Large intestine (tissue), 3 donors: Measurements from ENCODE around the gene IQSEC1. TPM values are rescaled to one million over a fixed set of nuclear protein-coding genes. Genes with fewer than 3 reads are reported as not detected.

Source experiments
- DNase-seq, 2 donors: peaks; one replicate each; pipeline versions ENCODE4 v3.0.0 to v3.0.0-alpha.2; 2013
- H3K27ac ChIP-seq: one replicate; pipeline ENCODE4 v1.5.1; 2013; ENCODE audit warnings: low read length
- H3K27me3 ChIP-seq: 2 replicates; pipeline ENCODE4 v1.6.1; 2013; ENCODE audit warnings: low read length; ENCODE audit not compliant: control insufficient read depth, insufficient read depth
- H3K36me3 ChIP-seq: 2 replicates; pipeline ENCODE4 v1.6.1; 2013; ENCODE audit warnings: low read length; ENCODE audit not compliant: control insufficient read depth, insufficient read depth
- H3K4me1 ChIP-seq: one replicate; pipeline ENCODE4 v1.6.1; 2013; ENCODE audit warnings: low read length; ENCODE audit not compliant: control insufficient read depth, insufficient read depth
- H3K4me3 ChIP-seq: one replicate; pipeline ENCODE4 v1.5.1; 2013; ENCODE audit warnings: low read length
- H3K9me3 ChIP-seq: one replicate; pipeline ENCODE4 v1.6.1; 2013; ENCODE audit warnings: mild to moderate bottlenecking, low read depth, low read length, moderate library complexity; ENCODE audit not compliant: control insufficient read depth
- WGBS: methylation state at CpG from one replicate; pipeline ENCODE4 v1.1.5; 2013; ENCODE audit warnings: low lambda C conversion rate; ENCODE audit not compliant: insufficient coverage; 5-methylcytosine and 5-hydroxymethylcytosine counted together
- polyA plus RNA-seq: library from polyadenylated mRNA; unstranded; fragments of 120-200 nt; gene quantifications from one replicate; pipeline ENCODE4 v1.2.1, GENCODE V29; 2013

IQSEC1 gene
- polyA plus RNA-seq, 1 donor = 24.3 TPM

GRCh38 chr3:12903000-12903800 is 170.0 kb downstream of the IQSEC1 start:
- Histone ChIP-seq H3K4me3 (no peak overlapping the region), H3K27ac (no peak overlapping the region), H3K36me3 (peaks cover 84% of the 10 kb centered on the region), H3K9me3 (no peaks in the 10 kb centered on the region), H3K4me1 (no peaks in the 10 kb centered on the region), H3K27me3 (no peaks in the 10 kb centered on the region)
- no peak for DNase-seq
- WGBS = no CpG with 5 or more reads among the region's 20 CpGs

- H3K27me3 ChIP-seq = no peaks in the 10 kb centered on the region
- no peaks in the 10 kb centered on the region for H3K9me3 ChIP-seq
- no peak overlapping the region for H3K4me3 ChIP-seq
- WGBS = no CpG with 5 or more reads among the region's 24 CpGs
- DNase-seq = no peak
- no peaks in the 10 kb centered on the region for H3K4me1 ChIP-seq
- H3K36me3 ChIP-seq = peaks cover 76% of the 10 kb centered on the region
- no peak overlapping the region for H3K27ac ChIP-seq
Measured at GRCh38 chr3:12902181-12902999, 170.8 kb downstream of the IQSEC1 start.

GRCh38 chr3:12901623-12902045 is 171.6 kb downstream of the IQSEC1 start:
- Histone ChIP-seq H3K9me3 (no peaks in the 10 kb centered on the region), H3K4me1 (no peaks in the 10 kb centered on the region), H3K27me3 (no peaks in the 10 kb centered on the region), H3K4me3 (no peak overlapping the region), H3K27ac (no peak overlapping the region), H3K36me3 (peaks cover 68% of the 10 kb centered on the region)
- whole genome bisulfite sequencing = no CpG with 5 or more reads among the region's 6 CpGs
- DNase-seq = no peak

- H3K27me3 ChIP-seq = no peaks in the 10 kb centered on the region
- no peak overlapping the region for H3K27ac ChIP-seq
- peaks cover 62% of the 10 kb centered on the region for H3K36me3 ChIP-seq
- H3K4me3 ChIP-seq = no peak overlapping the region
- H3K4me1 ChIP-seq = no peaks in the 10 kb centered on the region
- DNase-seq = no peak
- no CpG with 5 or more reads among the region's 22 CpGs for WGBS
- no peaks in the 10 kb centered on the region for H3K9me3 ChIP-seq
Measured at GRCh38 chr3:12900885-12901411, 172.3 kb downstream of the IQSEC1 start.

GRCh38 chr3:12898965-12899755 is 174.1 kb downstream of the IQSEC1 start:
- Histone ChIP-seq H3K36me3 (peaks cover 46% of the 10 kb centered on the region), H3K9me3 (no peaks in the 10 kb centered on the region)
- WGBS = no CpG with 5 or more reads among the region's 40 CpGs

GRCh38 chr3:12898290-12898964 is 174.8 kb downstream of the IQSEC1 start:
- Histone ChIP-seq H3K4me1 (peaks cover 2% of the 10 kb centered on the region), H3K9me3 (no peaks in the 10 kb centered on the region), H3K27me3 (peaks cover 3% of the 10 kb centered on the region), H3K36me3 (peaks cover 40% of the 10 kb centered on the region), H3K4me3 (no peak overlapping the region), H3K27ac (no peak overlapping the region)
- no CpG with 5 or more reads among the region's 22 CpGs for WGBS
- DNase-seq = no peak

More at GRCh38 chr3:12898965-12899755, 174.1 kb downstream of the IQSEC1 start:
- DNase-seq = no peak
- Histone ChIP-seq H3K4me3 (no peak overlapping the region), H3K4me1 (peaks cover 2% of the 10 kb centered on the region), H3K27me3 (no peaks in the 10 kb centered on the region), H3K27ac (no peak overlapping the region)

GRCh38 chr3:12897381-12898289 is 175.6 kb downstream of the IQSEC1 start:
- H3K27ac ChIP-seq = no peak overlapping the region
- peaks cover 2% of the 10 kb centered on the region for H3K4me1 ChIP-seq
- H3K4me3 ChIP-seq = no peak overlapping the region
- no peaks in the 10 kb centered on the region for H3K9me3 ChIP-seq
- 71% methylated on average over 1 of the region's 13 CpGs for WGBS
- H3K36me3 ChIP-seq = peaks cover 35% of the 10 kb centered on the region
- H3K27me3 ChIP-seq = peaks cover 3% of the 10 kb centered on the region
- no peak for DNase-seq

- Histone ChIP-seq H3K4me3 (no peak overlapping the region), H3K27me3 (peaks cover 3% of the 10 kb centered on the region), H3K9me3 (no peaks in the 10 kb centered on the region), H3K4me1 (peaks cover 10% of the 10 kb centered on the region), H3K27ac (no peak overlapping the region), H3K36me3 (peaks cover 28% of the 10 kb centered on the region)
- DNase-seq = no peak
- 100% methylated on average over 1 of the region's 14 CpGs for WGBS
Measured at GRCh38 chr3:12896063-12896985, 176.9 kb downstream of the IQSEC1 start.
